K562 (cell line): Measurements from ENCODE around the gene KIF14.

Experiments
- AFF4 ChIP-seq: sonication (generic); formaldehyde crosslinking; IDR thresholded peaks from 2 replicates; pipeline ENCODE4 v1.8.0; 2023; ENCODE audit warnings: mild to moderate bottlenecking, missing genetic modification reagents
- CREB3 ChIP-seq: fragments of 450-650 bp; conservative IDR thresholded peaks from 2 replicates; pipeline ENCODE4 v1.6.1; 2016; ENCODE audit warnings: missing genetic modification characterization, low read depth, mild to moderate bottlenecking, missing compliant biosample characterization, moderate library complexity
- PML ChIP-seq: IDR thresholded peaks from 2 replicates; pipeline ENCODE4 v1.6.1; 2012; ENCODE audit warnings: low read length, inconsistent platforms
- PPARD ChIP-seq: fragments of 250-450 bp; sonication (Bioruptor Pico); IDR thresholded peaks from 2 replicates; pipeline ENCODE4 v1.8.0; 2022; ENCODE audit warnings: inconsistent platforms, mild to moderate bottlenecking, moderate library complexity
- ZFP1 ChIP-seq: fragments of 450-650 bp; formaldehyde crosslinking; IDR thresholded peaks from 2 replicates; pipeline ENCODE4 v1.4.0; 2020; ENCODE audit warnings: mild to moderate bottlenecking, mixed read lengths
- ZFP36 ChIP-seq: fragments of 150-350 bp; IDR thresholded peaks from 2 replicates; pipeline ENCODE4 v1.6.1; 2018; ENCODE audit warnings: low read length, low read depth; ENCODE audit not compliant: partially characterized antibody
- TF ChIP-seq, protein P1 (sequence below), 3 experiments: IDR thresholded peaks in 2 of 3; conservative IDR thresholded peaks in 1 of 3; 2 replicates each; pipeline ENCODE4 v1.5.1; 2011 to 2012; ENCODE audit warnings: low read length in 3 of 3, mild to moderate bottlenecking in 3 of 3, control low read depth in 2 of 3, improper control_type of control experiment in 1 of 3, inconsistent platforms in 1 of 3, low read depth in 1 of 3, mixed read lengths in 1 of 3, moderate library complexity in 1 of 3; ENCODE audit not compliant: insufficient read depth in 2 of 3
- TF ChIP-seq, protein P2 (sequence below), 2 experiments: fragments of 450-650 bp; formaldehyde crosslinking in 1 of 2; IDR thresholded peaks; 2 replicates each; pipeline versions ENCODE4 v1.4.0 to v1.6.1; 2014 to 2020; ENCODE audit warnings: mild to moderate bottlenecking in 2 of 2, borderline replicate concordance in 1 of 2, low read depth in 1 of 2

DNA sequence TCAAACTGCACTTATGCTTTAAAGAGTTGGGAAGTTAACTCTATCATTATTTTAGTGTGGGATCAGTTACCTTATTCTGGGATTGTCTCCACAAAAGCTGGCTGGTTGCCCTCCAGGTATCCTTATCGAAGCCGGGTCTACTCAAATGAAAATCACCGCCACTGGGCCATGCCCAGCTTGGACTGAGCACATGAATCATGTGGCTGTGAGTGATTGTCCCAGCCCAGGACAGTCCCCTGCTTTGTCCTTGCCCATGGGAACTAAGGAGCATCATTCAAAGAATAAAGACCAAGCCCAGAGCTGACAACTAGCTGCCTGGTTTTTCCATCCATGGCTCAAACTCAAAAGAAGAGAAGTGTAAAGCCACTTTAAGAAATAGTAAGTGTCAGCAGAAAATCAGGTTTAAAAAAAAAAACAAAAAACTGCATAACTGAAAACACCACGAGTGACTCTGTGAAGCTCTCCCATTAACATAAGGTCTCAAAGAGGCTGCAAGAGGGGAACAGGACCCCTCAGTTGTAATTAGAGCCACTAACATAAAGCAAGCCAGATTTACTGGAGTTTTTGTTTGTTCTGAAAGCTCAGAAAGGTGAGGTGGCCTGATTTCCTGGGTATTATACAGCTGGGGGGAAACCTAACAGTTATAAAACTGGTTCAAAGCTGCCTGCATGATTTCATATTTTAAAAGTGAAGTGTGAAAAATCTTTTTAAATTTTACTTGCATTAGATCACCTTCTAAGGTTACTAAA, 91.5 kb downstream of the KIF14 start:
- TF ChIP-seq, protein P1, sequence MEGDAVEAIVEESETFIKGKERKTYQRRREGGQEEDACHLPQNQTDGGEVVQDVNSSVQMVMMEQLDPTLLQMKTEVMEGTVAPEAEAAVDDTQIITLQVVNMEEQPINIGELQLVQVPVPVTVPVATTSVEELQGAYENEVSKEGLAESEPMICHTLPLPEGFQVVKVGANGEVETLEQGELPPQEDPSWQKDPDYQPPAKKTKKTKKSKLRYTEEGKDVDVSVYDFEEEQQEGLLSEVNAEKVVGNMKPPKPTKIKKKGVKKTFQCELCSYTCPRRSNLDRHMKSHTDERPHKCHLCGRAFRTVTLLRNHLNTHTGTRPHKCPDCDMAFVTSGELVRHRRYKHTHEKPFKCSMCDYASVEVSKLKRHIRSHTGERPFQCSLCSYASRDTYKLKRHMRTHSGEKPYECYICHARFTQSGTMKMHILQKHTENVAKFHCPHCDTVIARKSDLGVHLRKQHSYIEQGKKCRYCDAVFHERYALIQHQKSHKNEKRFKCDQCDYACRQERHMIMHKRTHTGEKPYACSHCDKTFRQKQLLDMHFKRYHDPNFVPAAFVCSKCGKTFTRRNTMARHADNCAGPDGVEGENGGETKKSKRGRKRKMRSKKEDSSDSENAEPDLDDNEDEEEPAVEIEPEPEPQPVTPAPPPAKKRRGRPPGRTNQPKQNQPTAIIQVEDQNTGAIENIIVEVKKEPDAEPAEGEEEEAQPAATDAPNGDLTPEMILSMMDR (IDR thresholded peaks at IDR 0.05 in 2 of 3, conservative IDR thresholded peaks at IDR 0.05 in 1 of 3; ENCODE audit: insufficient read depth in 2 of 3, low read depth in 1 of 3, low read length in 3 of 3): no peak
- TF ChIP-seq PML (no peak), CREB3 (tag) (no peak), AFF4 (CRISPR knock-in tag) (no peak), ZFP1 (CRISPR knock-in tag) (no peak), PPARD (CRISPR knock-in tag) (no peak), ZFP36 (no peak)
- TF ChIP-seq, protein P2, sequence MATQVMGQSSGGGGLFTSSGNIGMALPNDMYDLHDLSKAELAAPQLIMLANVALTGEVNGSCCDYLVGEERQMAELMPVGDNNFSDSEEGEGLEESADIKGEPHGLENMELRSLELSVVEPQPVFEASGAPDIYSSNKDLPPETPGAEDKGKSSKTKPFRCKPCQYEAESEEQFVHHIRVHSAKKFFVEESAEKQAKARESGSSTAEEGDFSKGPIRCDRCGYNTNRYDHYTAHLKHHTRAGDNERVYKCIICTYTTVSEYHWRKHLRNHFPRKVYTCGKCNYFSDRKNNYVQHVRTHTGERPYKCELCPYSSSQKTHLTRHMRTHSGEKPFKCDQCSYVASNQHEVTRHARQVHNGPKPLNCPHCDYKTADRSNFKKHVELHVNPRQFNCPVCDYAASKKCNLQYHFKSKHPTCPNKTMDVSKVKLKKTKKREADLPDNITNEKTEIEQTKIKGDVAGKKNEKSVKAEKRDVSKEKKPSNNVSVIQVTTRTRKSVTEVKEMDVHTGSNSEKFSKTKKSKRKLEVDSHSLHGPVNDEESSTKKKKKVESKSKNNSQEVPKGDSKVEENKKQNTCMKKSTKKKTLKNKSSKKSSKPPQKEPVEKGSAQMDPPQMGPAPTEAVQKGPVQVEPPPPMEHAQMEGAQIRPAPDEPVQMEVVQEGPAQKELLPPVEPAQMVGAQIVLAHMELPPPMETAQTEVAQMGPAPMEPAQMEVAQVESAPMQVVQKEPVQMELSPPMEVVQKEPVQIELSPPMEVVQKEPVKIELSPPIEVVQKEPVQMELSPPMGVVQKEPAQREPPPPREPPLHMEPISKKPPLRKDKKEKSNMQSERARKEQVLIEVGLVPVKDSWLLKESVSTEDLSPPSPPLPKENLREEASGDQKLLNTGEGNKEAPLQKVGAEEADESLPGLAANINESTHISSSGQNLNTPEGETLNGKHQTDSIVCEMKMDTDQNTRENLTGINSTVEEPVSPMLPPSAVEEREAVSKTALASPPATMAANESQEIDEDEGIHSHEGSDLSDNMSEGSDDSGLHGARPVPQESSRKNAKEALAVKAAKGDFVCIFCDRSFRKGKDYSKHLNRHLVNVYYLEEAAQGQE (IDR thresholded peaks at IDR 0.05; ENCODE audit: borderline replicate concordance): no peak
- TF ChIP-seq, protein P2 (CRISPR knock-in tag; IDR thresholded peaks at IDR 0.05; ENCODE audit: low read depth): no peak
